NCI-H1417 (cell line): Measurements from ENCODE around the gene TREH.
"Not testable (repeated sequence)": the region's sequence is repeated elsewhere in the genome, so short reads cannot be mapped to it uniquely, and the experiment has no call there.

Experiments
- DNase-seq, 3 experiments: peaks; one replicate each; lab custom pipeline; 2025; lab: John Stamatoyannopoulos, UW

TREH gene

GRCh38 chr11:118696673-118697226 lies 17.3 kb upstream of the TREH start:
- no peak for DNase-seq

GRCh38 chr11:118694771-118695170 lies 15.3 kb upstream of the TREH start:
- no peak for DNase-seq

- no peak for DNase-seq
Observed at GRCh38 chr11:118694185-118694584, 14.7 kb upstream of the TREH start.

- DNase-seq, result no peak
Observed at GRCh38 chr11:118691926-118692830, 12.7 kb upstream of the TREH start.

- no peak for DNase-seq
Observed at GRCh38 chr11:118690553-118691304, 11.3 kb upstream of the TREH start.

GRCh38 chr11:118689852-118690552 lies 10.6 kb upstream of the TREH start:
- DNase-seq, result peak; percentile 85 to 96 (median 96)

- no peak for DNase-seq
Observed at GRCh38 chr11:118689503-118689851, 10.0 kb upstream of the TREH start.

GRCh38 chr11:118688851-118689502 lies 9.5 kb upstream of the TREH start:
- no peak for DNase-seq

GRCh38 chr11:118688339-118688738 lies 8.9 kb upstream of the TREH start:
- DNase-seq, result not testable (repeated sequence)

GRCh38 chr11:118687906-118688305 lies 8.5 kb upstream of the TREH start:
- DNase-seq, result no peak

GRCh38 chr11:118684187-118684586 lies 4.7 kb upstream of the TREH start:
- no peak for DNase-seq

GRCh38 chr11:118682939-118683338 lies 3.5 kb upstream of the TREH start:
- not testable (repeated sequence) for DNase-seq

GRCh38 chr11:118682372-118682771 lies 2.9 kb upstream of the TREH start:
- DNase-seq, result no peak

GRCh38 chr11:118678908-118679307 lies 542 bp downstream of the TREH start:
- not testable (repeated sequence) for DNase-seq

GRCh38 chr11:118677977-118678376 lies 1.5 kb downstream of the TREH start:
- DNase-seq, result no peak

GRCh38 chr11:118674082-118674435 lies 5.4 kb downstream of the TREH start:
- DNase-seq, result no peak

GRCh38 chr11:118673361-118674081 lies 5.9 kb downstream of the TREH start:
- no peak for DNase-seq

GRCh38 chr11:118672846-118673245 lies 6.6 kb downstream of the TREH start:
- no peak for DNase-seq

GRCh38 chr11:118671254-118671653 lies 8.2 kb downstream of the TREH start:
- DNase-seq, result no peak

GRCh38 chr11:118670063-118670462 lies 9.4 kb downstream of the TREH start:
- DNase-seq, result no peak

GRCh38 chr11:118666371-118666770 lies 13.1 kb downstream of the TREH start:
- peak in 1 of 3 experiments; percentile 17 for DNase-seq
